Measurements from ENCODE around the gene RAD9A.
A peak's percentile ranks its signal among the peaks of the same experiment; 100 is the strongest.

The RAD9A gene

DNA sequence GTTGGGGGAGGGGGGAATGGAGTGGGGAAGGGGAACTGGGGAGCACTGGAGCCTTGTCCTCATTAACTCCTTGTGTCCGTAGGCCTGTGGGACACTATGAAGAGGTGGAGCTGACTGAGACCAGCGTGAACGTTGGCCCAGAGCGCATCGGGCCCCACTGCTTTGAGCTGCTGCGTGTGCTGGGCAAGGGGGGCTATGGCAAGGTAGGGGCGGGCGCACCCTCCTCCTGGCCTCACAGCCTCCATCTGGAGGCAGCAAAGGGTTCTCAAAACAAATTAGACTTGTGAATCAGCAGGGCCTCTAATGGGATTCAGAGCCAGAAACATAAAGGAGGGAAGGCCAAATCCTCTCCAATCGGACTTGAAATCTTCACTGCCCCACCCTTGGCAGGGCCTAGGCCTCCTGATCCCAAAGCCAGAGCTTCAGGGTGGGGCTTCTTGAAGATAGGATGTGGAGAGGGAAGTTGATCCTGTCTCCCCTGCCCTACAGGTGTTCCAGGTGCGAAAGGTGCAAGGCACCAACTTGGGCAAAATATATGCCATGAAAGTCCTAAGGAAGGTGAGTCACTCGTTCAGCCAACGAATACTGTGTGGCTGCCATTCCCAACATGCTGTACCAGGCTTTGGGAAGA is 37.4 kb downstream of the RAD9A start:
- no peak for DNase-seq

- DNase-seq, result no peak
Observed at GRCh38 chr11:67429722-67430121, 37.9 kb downstream of the RAD9A start.

DNA sequence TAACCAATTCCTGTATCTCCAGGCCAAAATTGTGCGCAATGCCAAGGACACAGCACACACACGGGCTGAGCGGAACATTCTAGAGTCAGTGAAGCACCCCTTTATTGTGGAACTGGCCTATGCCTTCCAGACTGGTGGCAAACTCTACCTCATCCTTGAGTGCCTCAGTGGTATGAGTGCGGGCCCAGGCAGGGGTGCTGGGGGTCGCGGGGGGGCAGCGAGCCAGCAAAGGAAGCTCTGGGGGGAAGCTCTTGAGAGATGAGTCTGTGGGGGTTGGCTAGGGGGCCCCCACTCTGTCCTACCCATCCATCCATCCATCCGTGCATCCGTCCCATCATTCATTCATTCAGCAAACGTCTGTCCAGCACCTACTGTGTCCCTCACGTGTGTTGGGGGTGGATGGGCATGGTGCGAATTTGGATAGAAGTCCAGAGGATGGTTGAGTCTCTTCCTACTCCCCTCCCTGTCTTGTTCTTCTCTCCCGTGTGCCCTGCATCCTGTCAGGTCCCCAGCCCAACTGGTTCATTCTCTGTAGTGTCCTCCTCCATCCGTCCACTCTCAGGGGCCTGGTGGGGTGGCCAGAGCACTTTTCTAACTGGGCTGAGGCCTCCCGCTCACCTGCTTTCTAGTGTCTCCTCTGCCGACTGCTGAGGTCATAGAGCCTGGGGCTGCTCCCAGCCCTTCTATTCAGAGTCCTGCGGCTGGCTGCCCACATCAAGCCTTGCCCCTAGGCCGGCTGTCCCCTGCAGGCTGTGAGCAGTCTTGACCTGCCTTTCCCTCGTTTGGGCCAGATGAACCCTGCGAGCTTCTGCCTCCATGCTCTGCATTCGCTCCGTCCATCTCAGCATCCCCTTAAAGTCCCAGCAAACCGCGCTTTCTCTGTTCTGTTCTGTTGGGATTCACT is 39.8 kb downstream of the RAD9A start:
- no peak for DNase-seq

DNA sequence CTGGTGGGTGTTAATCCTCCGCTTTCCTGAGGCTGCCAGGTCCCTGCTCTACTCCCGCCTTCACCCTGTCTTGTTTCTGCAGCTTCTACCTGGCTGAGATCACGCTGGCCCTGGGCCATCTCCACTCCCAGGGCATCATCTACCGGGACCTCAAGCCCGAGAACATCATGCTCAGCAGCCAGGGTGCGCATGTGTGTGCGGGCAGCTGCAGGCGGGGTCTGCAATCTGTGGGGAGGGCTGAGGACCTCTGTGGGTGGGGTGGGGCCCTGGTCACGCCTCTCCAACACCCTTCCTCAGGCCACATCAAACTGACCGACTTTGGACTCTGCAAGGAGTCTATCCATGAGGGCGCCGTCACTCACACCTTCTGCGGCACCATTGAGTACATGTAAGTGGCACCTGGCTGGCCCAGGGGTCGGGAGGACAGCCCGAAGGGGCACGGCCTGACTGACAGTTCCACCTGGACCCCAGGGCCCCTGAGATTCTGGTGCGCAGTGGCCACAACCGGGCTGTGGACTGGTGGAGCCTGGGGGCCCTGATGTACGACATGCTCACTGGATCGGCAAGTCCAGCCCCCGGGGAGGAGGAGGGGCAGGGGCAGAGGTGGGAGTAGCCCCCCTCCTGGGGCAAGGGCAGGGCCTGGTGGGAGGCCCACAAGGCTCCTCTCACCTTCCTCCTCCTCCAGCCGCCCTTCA is 41.0 kb downstream of the RAD9A start:
- no peak for DNase-seq

GRCh38 chr11:67433536-67434394 is 42.0 kb downstream of the RAD9A start:
- DNase-seq, result no peak

DNA sequence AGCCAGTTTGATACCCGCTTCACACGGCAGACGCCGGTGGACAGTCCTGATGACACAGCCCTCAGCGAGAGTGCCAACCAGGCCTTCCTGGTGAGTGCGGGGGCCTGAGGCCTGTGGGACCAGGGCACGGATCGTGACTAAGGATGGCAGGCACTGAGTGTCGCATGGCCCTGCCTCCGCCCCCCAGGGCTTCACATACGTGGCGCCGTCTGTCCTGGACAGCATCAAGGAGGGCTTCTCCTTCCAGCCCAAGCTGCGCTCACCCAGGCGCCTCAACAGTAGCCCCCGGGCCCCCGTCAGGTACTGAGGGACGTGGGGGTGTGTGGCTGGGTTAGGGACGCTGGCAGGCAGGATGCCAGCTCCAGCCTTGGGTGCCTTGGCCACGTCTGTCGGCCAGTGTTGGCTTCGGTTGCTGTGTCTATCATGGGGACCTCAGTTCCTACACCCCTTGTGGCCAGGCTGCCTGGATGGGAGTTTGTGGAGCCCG is 42.7 kb downstream of the RAD9A start:
- DNase-seq, result no peak

DNA sequence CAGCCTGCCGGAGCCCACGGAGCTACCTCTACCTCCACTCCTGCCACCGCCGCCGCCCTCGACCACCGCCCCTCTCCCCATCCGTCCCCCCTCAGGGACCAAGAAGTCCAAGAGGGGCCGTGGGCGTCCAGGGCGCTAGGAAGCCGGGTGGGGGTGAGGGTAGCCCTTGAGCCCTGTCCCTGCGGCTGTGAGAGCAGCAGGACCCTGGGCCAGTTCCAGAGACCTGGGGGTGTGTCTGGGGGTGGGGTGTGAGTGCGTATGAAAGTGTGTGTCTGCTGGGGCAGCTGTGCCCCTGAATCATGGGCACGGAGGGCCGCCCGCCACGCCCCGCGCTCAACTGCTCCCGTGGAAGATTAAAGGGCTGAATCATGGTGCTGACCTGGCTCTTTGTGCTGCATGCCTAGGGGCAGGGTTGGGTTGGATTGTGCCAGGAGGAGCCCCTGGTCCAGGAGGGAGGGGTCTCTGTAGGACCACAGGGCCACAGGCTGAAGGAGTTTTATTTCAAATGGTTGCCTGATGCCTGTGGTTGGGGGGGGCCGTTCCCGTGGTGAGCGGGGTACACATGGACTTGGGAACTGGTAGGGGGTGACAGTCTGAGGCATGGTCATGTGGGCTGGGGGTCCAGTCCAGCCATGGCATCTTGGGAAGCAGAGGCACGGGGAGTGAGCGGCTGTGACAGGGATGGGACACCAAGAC is 43.4 kb downstream of the RAD9A start:
- DNase-seq, result no peak

- DNase-seq, result no peak
Observed at GRCh38 chr11:67435727-67436458, 44.1 kb downstream of the RAD9A start.

GRCh38 chr11:67436459-67437081 is 44.8 kb downstream of the RAD9A start:
- DNase-seq, result no peak

DNA sequence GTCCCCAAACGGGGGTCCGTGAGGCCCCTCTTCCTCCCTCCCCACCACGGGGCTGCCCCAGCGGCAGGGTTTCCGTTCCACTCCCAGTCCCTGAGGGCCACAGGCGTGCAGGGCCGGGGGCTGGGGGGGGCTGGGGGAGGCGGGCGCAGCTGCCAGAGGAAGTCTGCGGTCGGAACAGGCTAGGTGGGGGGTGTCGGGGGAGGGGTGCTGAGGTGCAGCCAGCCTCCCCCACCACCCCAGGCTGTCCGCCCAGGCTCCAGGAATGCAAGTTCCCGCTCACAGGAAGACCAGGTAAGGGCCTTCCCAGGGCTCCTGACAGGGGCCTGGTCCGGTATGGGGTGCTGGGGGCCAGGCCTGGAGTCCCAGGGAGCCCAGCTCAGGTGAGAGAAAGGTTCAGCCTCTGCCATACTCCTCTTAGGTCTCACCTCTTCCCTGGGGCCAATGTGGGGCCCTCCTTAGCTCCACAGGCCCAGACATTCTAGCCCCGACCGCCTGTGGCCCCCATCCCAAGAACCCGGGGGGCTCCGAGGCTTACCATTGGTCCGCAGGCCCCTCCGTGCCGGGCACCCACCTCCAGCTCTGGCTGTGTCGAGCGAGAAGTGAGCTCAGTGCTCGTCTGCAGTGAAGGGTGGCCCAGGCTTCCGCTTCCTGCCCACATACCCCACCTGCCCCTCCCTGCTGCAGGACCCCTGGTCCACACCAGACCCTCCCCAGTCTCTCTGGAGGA is 45.5 kb downstream of the RAD9A start, which contains the start of gene PTPRCAP:
Gene PTPRCAP, minus strand, starts transcription at position 601 of the 727 bp plus-strand sequence. Its CDS starts 63 bp downstream, at position 538.
- DNase-seq, result no peak

- no peak for DNase-seq
Observed at GRCh38 chr11:67437809-67438157, 46.0 kb downstream of the RAD9A start.

GRCh38 chr11:67438158-67438902 is 46.5 kb downstream of the RAD9A start:
- no peak for DNase-seq

DNA sequence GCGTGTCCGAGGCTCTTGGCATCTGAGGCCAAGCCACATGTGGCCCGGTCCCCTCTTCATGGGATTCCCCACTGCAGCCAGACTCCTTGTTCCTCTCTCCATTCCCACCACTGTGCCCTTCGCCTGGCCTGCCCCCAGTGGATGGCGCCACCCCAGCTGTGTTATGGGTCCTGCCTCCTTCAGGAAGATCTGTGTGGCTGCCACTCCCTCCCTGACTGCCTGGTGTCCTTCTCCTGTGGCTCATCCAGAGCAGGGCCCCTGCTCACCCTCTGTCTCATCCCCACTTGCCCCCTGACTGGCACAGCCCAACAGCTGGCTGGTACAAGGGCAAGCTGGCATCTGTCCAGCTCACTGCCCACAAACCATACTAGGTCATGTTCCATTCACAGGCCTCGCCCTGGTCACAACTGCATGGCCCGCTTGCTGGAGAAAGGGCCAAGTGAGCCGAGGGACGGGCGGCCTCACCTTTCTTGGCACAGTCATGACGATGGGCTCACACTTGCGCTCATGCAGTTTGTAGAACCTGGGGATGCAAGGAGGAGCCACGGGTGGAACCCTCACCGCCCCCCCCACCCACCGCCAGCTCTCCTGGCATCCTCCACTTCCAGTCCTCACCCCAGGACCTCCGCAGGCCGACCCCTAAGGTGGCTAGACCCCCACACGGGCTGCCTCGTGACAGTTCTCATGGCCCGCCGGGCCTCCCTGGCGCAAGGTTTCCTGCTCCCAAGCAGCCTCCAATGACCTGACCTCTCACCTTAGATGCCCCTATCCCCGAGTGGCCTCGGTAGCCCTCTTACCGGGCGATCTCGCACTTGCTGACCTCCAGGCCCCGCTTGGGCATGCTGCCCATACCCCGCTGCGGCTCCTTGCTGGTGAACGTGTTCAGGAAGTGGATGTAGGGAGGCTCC is 47.8 kb downstream of the RAD9A start:
- peak; percentile 70 for DNase-seq

- no peak for DNase-seq
Observed at GRCh38 chr11:67440229-67441097, 48.7 kb downstream of the RAD9A start.

- DNase-seq, result no peak
Observed at GRCh38 chr11:67441098-67441563, 49.3 kb downstream of the RAD9A start.

DNA sequence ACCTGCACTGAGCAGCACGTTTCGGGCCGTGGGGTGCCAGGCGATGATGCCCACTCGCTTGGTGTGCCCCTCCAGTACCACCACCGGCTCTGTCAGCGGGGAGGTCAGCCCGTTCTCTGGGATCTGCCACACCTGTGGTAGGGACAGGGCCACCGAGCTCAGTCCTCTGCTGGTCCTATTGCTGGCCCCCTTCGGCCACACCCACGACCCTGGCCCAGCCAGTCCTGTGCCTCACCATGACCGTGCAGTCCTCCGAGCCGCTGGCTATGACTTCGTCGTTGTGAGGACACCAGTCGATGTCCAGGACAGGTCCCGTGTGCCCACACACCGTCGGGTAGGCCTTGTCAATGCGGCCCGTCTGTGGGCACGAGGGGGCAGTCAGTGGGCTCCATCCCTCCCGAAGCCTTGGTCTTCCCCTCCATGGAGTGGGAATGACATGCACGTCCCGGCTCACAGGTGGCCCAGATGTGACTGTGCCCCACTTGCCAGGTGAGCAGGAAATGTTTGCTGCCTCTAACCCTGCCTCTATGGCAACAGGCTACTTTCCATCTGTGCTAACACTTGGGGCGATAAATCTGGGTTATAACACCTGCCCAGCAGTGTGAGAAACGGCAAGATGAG is 50.1 kb downstream of the RAD9A start:
- no peak for DNase-seq

Data from suppressor macrophage treated with lipopolysaccharide for 4 hours (primary cell).